Caco-2 (cell line): ENCODE data around the gene AP5B1. TPM values are rescaled to one million over a fixed set of nuclear protein-coding genes. Genes with fewer than 3 reads are reported as not detected.

Experiments used
- BruUV-seq: library from RNA; stranded (reverse); fragments of 400-500 nt; replicated peaks from 2 replicates; lab custom pipeline; 2021; lab: Mats Ljungman, UMichigan
- CTCF ChIA-PET: fragments of 300-600 bp; sonication (Branson Sonifier 250); formaldehyde crosslinking; loops from one replicate; lab custom pipeline; 2022; ENCODE audit warnings: antibody characterized with exemption; lab: Charles Lee
- POLR2A ChIA-PET: fragments of 300-600 bp; sonication (Branson Sonifier 250); formaldehyde crosslinking; loops from one replicate; lab custom pipeline; 2022; ENCODE audit warnings: antibody characterized with exemption; lab: Charles Lee
- DNase-seq, 2 experiments: peaks; one replicate each; pipeline versions ENCODE4 v3.0.0 to v3.0.0-alpha.2; 2020 to 2022
- H3K27me3 ChIP-seq: replicated peaks from 2 replicates; pipeline ENCODE4 v1.6.0; 2011; ENCODE audit warnings: low read length; ENCODE audit not compliant: control insufficient read depth, insufficient read depth
- H3K36me3 ChIP-seq: 2 replicates; pipeline ENCODE4 v1.5.1; 2011; ENCODE audit warnings: low read length; ENCODE audit not compliant: control insufficient read depth, insufficient read depth
- H3K4me1 ChIP-seq: fragments of 250-450 bp; sonication (Bioruptor Pico); 2 replicates; pipeline ENCODE4 v1.5.1; 2020; ENCODE audit warnings: mild to moderate bottlenecking
- H3K4me3 ChIP-seq: 2 replicates; pipeline ENCODE4 v1.5.1; 2011; ENCODE audit warnings: low read depth, mild to moderate bottlenecking, control low read depth, low read length
- H3K9me3 ChIP-seq: fragments of 250-450 bp; sonication (Bioruptor Pico); 2 replicates; pipeline ENCODE4 v1.5.1; 2020; ENCODE audit warnings: mild to moderate bottlenecking, moderate library complexity
- H3K27ac Mint-ChIP-seq: one replicate; pipeline ENCODE4 v1.8.0; 2022; ENCODE audit warnings: mixed read lengths; ENCODE audit not compliant: unreplicated experiment
- H3K27me3 Mint-ChIP-seq: one replicate; pipeline ENCODE4 v1.8.0; 2022; ENCODE audit warnings: mixed read lengths; ENCODE audit not compliant: insufficient read depth, unreplicated experiment
- H3K36me3 Mint-ChIP-seq: one replicate; pipeline ENCODE4 v1.8.0; 2022; ENCODE audit warnings: mild to moderate bottlenecking, mixed read lengths; ENCODE audit not compliant: insufficient read depth, unreplicated experiment
- H3K4me1 Mint-ChIP-seq: one replicate; pipeline ENCODE4 v1.8.0; 2022; ENCODE audit warnings: low read depth, mixed read lengths; ENCODE audit not compliant: unreplicated experiment
- H3K4me3 Mint-ChIP-seq: one replicate; pipeline ENCODE4 v1.8.0; 2022; ENCODE audit warnings: mild to moderate bottlenecking, moderate library complexity, mixed read lengths; ENCODE audit not compliant: unreplicated experiment
- H3K9me3 Mint-ChIP-seq: one replicate; pipeline ENCODE4 v1.8.0; 2022; ENCODE audit warnings: mixed read lengths; ENCODE audit not compliant: unreplicated experiment
- intact Hi-C: fragments of 100-400 bp; cut with micrococcal nuclease; formaldehyde crosslinking; loops from one replicate; pipeline ENCODE4 v1.10.0; 2022; ENCODE audit not compliant: unreplicated experiment
- total RNA-seq: library from RNA; stranded (reverse); gene quantifications from 2 replicates; pipeline ENCODE4 v1.2.3, GENCODE V29; 2022
- TF ChIP-seq, protein P1 (sequence below), 2 experiments: fragments of 200-600 bp in 1 of 2; IDR thresholded peaks; 1 replicate in 1 of 2; 2 replicates in 1 of 2; pipeline versions ENCODE4 v1.5.1 to v1.8.0; 2011 to 2022; ENCODE audit warnings: antibody characterized with exemption in 1 of 2, control low read depth in 1 of 2, inconsistent platforms in 1 of 2, low read depth in 1 of 2, low read length in 1 of 2, mild to moderate bottlenecking in 1 of 2, moderate library complexity in 1 of 2; ENCODE audit not compliant: insufficient read depth in 1 of 2, severe bottlenecking in 1 of 2, unreplicated experiment in 1 of 2

The AP5B1 gene
- total RNA-seq, 1 experiment from 2014 or later: 19.3 TPM

DNA sequence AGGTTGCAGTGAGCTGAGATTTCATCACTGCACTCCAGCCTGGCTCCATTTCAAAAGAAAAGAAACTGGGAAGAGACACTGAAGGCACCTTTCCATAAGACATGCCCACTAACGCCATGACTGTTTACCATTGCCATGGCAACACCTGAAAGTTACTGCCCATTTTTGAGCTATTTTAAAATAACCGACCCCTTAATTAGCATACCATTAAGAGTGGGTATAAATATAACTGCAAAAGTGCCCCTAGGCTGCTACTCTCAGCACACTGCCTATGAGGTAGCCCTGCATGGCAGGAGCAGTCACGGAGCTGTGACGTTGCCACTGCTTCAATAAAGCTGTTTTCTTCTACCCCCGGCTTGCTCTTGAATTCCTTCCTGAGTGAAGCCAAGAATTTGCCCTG, 50.3 kb downstream of the AP5B1 start:
- CTCF ChIA-PET: no interaction called here
- H3K4me1 Mint-ChIP-seq: no peaks in the 10 kb centered on the region
- Histone ChIP-seq H3K27me3 (no peaks in the 10 kb centered on the region), H3K4me1 (no peaks in the 10 kb centered on the region), H3K9me3 (peaks cover 8% of the 10 kb centered on the region), H3K4me3 (no peak overlapping the region), H3K36me3 (no peaks in the 10 kb centered on the region)
- TF ChIP-seq, protein P1, sequence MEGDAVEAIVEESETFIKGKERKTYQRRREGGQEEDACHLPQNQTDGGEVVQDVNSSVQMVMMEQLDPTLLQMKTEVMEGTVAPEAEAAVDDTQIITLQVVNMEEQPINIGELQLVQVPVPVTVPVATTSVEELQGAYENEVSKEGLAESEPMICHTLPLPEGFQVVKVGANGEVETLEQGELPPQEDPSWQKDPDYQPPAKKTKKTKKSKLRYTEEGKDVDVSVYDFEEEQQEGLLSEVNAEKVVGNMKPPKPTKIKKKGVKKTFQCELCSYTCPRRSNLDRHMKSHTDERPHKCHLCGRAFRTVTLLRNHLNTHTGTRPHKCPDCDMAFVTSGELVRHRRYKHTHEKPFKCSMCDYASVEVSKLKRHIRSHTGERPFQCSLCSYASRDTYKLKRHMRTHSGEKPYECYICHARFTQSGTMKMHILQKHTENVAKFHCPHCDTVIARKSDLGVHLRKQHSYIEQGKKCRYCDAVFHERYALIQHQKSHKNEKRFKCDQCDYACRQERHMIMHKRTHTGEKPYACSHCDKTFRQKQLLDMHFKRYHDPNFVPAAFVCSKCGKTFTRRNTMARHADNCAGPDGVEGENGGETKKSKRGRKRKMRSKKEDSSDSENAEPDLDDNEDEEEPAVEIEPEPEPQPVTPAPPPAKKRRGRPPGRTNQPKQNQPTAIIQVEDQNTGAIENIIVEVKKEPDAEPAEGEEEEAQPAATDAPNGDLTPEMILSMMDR (IDR thresholded peaks at IDR 0.05; ENCODE audit: insufficient read depth in 1 of 2, low read depth in 1 of 2, low read length in 1 of 2, severe bottlenecking in 1 of 2, unreplicated experiment in 1 of 2): no peak
- intact Hi-C loops: no loop called here
- no peaks in the 10 kb centered on the region for H3K27me3 Mint-ChIP-seq
- no TSS peak for BruUV-seq
- DNase-seq: no peak
- POLR2A ChIA-PET: no interaction called here
- H3K9me3 Mint-ChIP-seq: peaks cover 12% of the 10 kb centered on the region
- no peaks in the 10 kb centered on the region for H3K36me3 Mint-ChIP-seq
- H3K27ac Mint-ChIP-seq: no peak overlapping the region
- H3K4me3 Mint-ChIP-seq: no peak overlapping the region

DNA sequence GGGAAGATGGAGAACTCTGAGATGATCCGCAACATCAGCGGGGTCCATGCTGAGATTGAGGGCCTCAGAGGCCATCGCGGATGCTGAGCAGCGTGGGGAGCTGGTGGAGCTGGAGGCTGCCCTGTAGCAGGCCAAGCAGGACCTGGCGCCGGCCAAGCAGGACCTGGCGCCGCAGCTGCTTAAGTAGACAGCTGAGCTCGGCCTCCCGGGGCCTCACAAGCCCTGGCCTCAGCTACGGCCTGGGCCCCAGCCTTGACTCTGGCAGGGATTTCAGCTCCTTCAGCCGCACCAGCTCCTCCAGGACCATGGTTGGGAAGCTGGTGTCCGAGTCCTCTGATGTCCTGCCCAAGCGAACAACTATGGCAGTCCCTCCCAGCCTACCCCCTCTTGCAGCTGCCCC, 52.9 kb downstream of the AP5B1 start:
- intact Hi-C loops: no loop called here
- ChIA-PET POLR2A (no interaction called here), CTCF (interaction anchor here (1.4 kb wide), 1 partner anchor 52 kb away, joined by 5 read pairs; no protein-coding TSS in a partner anchor)
- H3K27ac Mint-ChIP-seq: no peak overlapping the region
- H3K9me3 Mint-ChIP-seq: peaks cover 9% of the 10 kb centered on the region
- no peak overlapping the region for H3K4me3 Mint-ChIP-seq
- no peaks in the 10 kb centered on the region for H3K4me1 Mint-ChIP-seq
- Histone ChIP-seq H3K4me1 (no peaks in the 10 kb centered on the region), H3K36me3 (no peaks in the 10 kb centered on the region), H3K4me3 (no peak overlapping the region), H3K9me3 (peaks cover 5% of the 10 kb centered on the region), H3K27me3 (no peaks in the 10 kb centered on the region)
- TF ChIP-seq, protein P1 (IDR thresholded peaks at IDR 0.05; ENCODE audit: insufficient read depth in 1 of 2, low read depth in 1 of 2, low read length in 1 of 2, severe bottlenecking in 1 of 2, unreplicated experiment in 1 of 2): no peak
- H3K27me3 Mint-ChIP-seq: peaks cover 5% of the 10 kb centered on the region
- BruUV-seq: no TSS peak
- no peak for DNase-seq
- H3K36me3 Mint-ChIP-seq: no peaks in the 10 kb centered on the region

DNA sequence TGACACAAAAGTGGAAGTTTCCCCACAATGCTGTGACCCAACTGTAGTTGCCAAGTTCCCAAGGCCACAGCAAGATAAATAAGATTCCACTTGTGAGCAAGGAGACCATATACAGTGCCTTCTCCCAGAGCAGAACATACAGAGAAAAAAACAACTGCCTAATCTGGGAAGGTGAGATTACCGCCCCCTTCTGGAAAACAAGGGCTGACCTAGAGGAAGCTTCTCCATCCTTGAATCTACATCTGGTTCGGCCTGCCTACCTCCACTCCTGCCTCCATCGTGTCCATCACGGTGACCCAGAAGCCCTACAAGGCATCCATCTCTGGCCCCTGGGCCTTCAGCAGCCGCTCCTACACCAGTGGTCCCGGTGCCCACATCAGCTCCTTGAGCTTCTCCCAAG, 54.1 kb downstream of the AP5B1 start:
- Mint-ChIP-seq H3K36me3 (no peaks in the 10 kb centered on the region), H3K27me3 (peaks cover 5% of the 10 kb centered on the region), H3K27ac (no peak overlapping the region), H3K9me3 (peaks cover 2% of the 10 kb centered on the region), H3K4me3 (no peak overlapping the region), H3K4me1 (no peaks in the 10 kb centered on the region)
- Histone ChIP-seq H3K9me3 (no peaks in the 10 kb centered on the region; the same call in 1 of the 2 replicates), H3K4me1 (no peaks in the 10 kb centered on the region), H3K4me3 (no peak overlapping the region), H3K27me3 (no peaks in the 10 kb centered on the region), H3K36me3 (no peaks in the 10 kb centered on the region)
- TF ChIP-seq, protein P1 (IDR thresholded peaks at IDR 0.05; ENCODE audit: insufficient read depth in 1 of 2, low read depth in 1 of 2, low read length in 1 of 2, severe bottlenecking in 1 of 2, unreplicated experiment in 1 of 2): no peak
- ChIA-PET CTCF (interaction anchor here (0.5 to 1.4 kb wide), 2 partner anchors 26 to 53 kb away, joined by 3 to 5 read pairs; no protein-coding TSS in a partner anchor), POLR2A (no interaction called here)
- no peak for DNase-seq
- BruUV-seq: no TSS peak
- intact Hi-C loops: no loop called here

Other genes with a start within 250 kb of the AP5B1 start
- 87.2 and 91.2 TPM in 2 replicates for gene LTBP3, start 222.6 kb downstream of the AP5B1 start, total RNA-seq
- 52.9 and 53.9 TPM in 2 replicates for gene ZNRD2, start 210.5 kb downstream of the AP5B1 start, total RNA-seq
- gene FAM89B, start 208.4 kb downstream of the AP5B1 start, total RNA-seq: 24.0 and 26.9 TPM in 2 replicates
- 19.2 and 19.6 TPM in 2 replicates for gene EHBP1L1, start 204.9 kb downstream of the AP5B1 start, total RNA-seq
- gene KCNK7, start 185.2 kb downstream of the AP5B1 start, total RNA-seq: 0.39 and 0.49 TPM in 2 replicates
- 80.5 and 89.2 TPM in 2 replicates for gene MAP3K11, start 166.8 kb downstream of the AP5B1 start, total RNA-seq
- 52.7 and 52.8 TPM in 2 replicates for gene PCNX3, start 165.2 kb downstream of the AP5B1 start, total RNA-seq
- gene SIPA1, start 142.9 kb downstream of the AP5B1 start, total RNA-seq: 30.5 and 35.1 TPM in 2 replicates
- 51.2 and 54.9 TPM in 2 replicates for gene RELA, start 118.1 kb downstream of the AP5B1 start, total RNA-seq
- 60.2 and 70.1 TPM in 2 replicates for gene KAT5, start 68.7 kb downstream of the AP5B1 start, total RNA-seq
- 66.7 and 76.4 TPM in 2 replicates for gene RNASEH2C, start 60.2 kb downstream of the AP5B1 start, total RNA-seq
- gene OVOL1, start 6.1 kb upstream of the AP5B1 start, total RNA-seq: 19.5 and 21.2 TPM in 2 replicates
- gene SNX32, start 53.0 kb upstream of the AP5B1 start, total RNA-seq: not detected in 2 replicates
- gene CFL1, start 77.2 kb upstream of the AP5B1 start, total RNA-seq: 960 and 1,056 TPM in 2 replicates
- 74.1 and 74.6 TPM in 2 replicates for gene MUS81, start 79.5 kb upstream of the AP5B1 start, total RNA-seq
- 1.3 and 1.4 TPM in 2 replicates for gene EFEMP2, start 91.8 kb upstream of the AP5B1 start, total RNA-seq
- gene CTSW, start 98.9 kb upstream of the AP5B1 start, total RNA-seq: not detected in 2 replicates
- gene FIBP, start 107.5 kb upstream of the AP5B1 start, total RNA-seq: 56.8 and 61.5 TPM in 2 replicates
- 13.3 and 14.7 TPM in 2 replicates for gene CCDC85B, start 109.7 kb upstream of the AP5B1 start, total RNA-seq
- 2.7 and 3.9 TPM in 2 replicates for gene FOSL1, start 119.4 kb upstream of the AP5B1 start, total RNA-seq
- 19.7 and 20.1 TPM in 2 replicates for gene C11orf68, start 138.1 kb upstream of the AP5B1 start, total RNA-seq
- 91.0 and 93.1 TPM in 2 replicates for gene DRAP1, start 138.4 kb upstream of the AP5B1 start, total RNA-seq
- gene TSGA10IP, start 164.5 kb upstream of the AP5B1 start, total RNA-seq: 0.79 TPM in 1 of 2 replicates, not detected in the other
- gene SART1, start 180.8 kb upstream of the AP5B1 start, total RNA-seq: 78.0 and 84.5 TPM in 2 replicates
- gene EIF1AD, start 221.2 kb upstream of the AP5B1 start, total RNA-seq: 51.2 and 55.3 TPM in 2 replicates
- gene BANF1, start 221.5 kb upstream of the AP5B1 start, total RNA-seq: 295 and 300 TPM in 2 replicates
- not detected in 2 replicates for gene CST6, start 231.0 kb upstream of the AP5B1 start, total RNA-seq
- not detected in 2 replicates for gene CATSPER1, start 245.5 kb upstream of the AP5B1 start, total RNA-seq